SJSA1 (cell line): ENCODE measurements around the gene INPP5A. TPM values are rescaled to one million over a fixed set of nuclear protein-coding genes. Genes with fewer than 3 reads are reported as not detected.
A peak's percentile ranks its signal among the peaks of the same experiment; 100 is the strongest.

Source experiments
- DNase-seq, 2 experiments: peaks; one replicate each; pipeline ENCODE4 v3.0.0-alpha.2; 2015 to 2020; ENCODE audit warnings: low spot score in 2 of 2, low read depth in 1 of 2
- H3K27ac ChIP-seq: fragments of 250-450 bp; sonication (Bioruptor Pico); 2 replicates; pipeline ENCODE4 v1.5.1; 2020; ENCODE audit warnings: mild to moderate bottlenecking, moderate library complexity
- H3K27me3 ChIP-seq: fragments of 250-450 bp; sonication (Bioruptor Pico); replicated peaks from 2 replicates; pipeline ENCODE4 v1.5.1; 2020; ENCODE audit warnings: mild to moderate bottlenecking, moderate library complexity
- H3K36me3 ChIP-seq: fragments of 250-450 bp; sonication (Bioruptor Pico); 2 replicates; pipeline ENCODE4 v1.5.1; 2020; ENCODE audit warnings: mild to moderate bottlenecking
- H3K4me1 ChIP-seq: fragments of 250-450 bp; sonication (Bioruptor Pico); replicated peaks from 2 replicates; pipeline ENCODE4 v1.6.1; 2021; ENCODE audit warnings: mild to moderate bottlenecking
- H3K4me3 ChIP-seq: fragments of 250-450 bp; sonication (Bioruptor Pico); 2 replicates; pipeline ENCODE4 v1.5.1; 2020; ENCODE audit warnings: mild to moderate bottlenecking
- H3K9me3 ChIP-seq: fragments of 250-450 bp; sonication (Bioruptor Pico); replicated peaks from 2 replicates; pipeline ENCODE4 v1.5.1; 2020; ENCODE audit warnings: mild to moderate bottlenecking
- total RNA-seq: library from RNA; depleted of rRNA; stranded (reverse); fragments of >200 nt; shearing (Covaris generic); gene quantifications from 2 replicates; pipeline ENCODE4 v1.2.3, GENCODE V29; 2014

Gene INPP5A
- total RNA-seq, 1 experiment from 2014 or later: 56.8 TPM

DNA sequence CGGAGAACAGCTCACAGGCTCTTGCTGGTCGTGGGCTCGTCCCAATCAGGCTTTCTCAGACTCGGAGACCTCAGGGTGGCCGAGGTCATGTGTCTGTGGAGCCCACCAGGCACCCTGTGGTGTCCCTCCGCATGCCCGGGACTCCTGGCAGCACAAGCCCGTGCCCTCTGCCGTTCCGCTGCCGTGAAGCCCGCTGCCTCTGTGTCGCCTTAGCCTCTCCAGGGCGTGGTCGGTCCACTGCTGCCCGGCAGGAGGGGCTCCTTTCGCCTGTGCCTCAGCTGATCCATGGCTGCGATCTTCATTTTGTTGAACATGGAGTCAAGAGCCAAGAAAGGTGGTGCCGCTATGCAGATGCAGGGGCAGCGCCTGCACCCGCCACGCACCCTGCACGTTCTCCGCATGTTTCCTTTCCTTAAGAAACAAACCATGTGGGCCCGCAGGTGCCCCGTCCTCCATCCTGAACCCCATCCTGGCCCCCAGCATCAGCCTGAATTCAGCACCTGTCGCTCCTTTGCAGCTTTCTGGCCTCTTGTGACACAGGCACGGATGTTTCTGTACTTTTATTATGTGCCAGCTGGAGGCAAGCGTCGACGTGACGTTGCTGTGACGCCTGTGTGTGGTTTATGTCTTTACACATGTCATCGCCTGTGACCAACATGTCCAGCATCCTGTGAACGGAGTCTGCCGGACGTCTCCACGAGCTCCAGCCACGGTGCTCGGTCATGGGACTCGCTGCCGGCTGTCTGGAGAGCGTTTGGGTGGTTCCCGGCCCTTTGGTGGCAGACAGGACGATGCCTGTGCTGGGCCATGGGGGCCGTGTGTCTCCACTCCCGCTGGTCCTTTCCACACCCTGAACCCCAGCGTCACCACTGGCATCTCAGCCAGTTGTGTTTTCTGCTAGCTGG, 178.4 kb downstream of the INPP5A start:
- no peak for DNase-seq
- H3K9me3 ChIP-seq: no peaks in the 10 kb centered on the region
- H3K4me3 ChIP-seq: no peak overlapping the region
- no peaks in the 10 kb centered on the region for H3K27me3 ChIP-seq
- H3K36me3 ChIP-seq: peaks cover 48% of the 10 kb centered on the region
- H3K27ac ChIP-seq: peak overlapping the region; percentile 80; the same call in 1 of the 2 replicates
- peaks cover 49% of the 10 kb centered on the region for H3K4me1 ChIP-seq

DNA sequence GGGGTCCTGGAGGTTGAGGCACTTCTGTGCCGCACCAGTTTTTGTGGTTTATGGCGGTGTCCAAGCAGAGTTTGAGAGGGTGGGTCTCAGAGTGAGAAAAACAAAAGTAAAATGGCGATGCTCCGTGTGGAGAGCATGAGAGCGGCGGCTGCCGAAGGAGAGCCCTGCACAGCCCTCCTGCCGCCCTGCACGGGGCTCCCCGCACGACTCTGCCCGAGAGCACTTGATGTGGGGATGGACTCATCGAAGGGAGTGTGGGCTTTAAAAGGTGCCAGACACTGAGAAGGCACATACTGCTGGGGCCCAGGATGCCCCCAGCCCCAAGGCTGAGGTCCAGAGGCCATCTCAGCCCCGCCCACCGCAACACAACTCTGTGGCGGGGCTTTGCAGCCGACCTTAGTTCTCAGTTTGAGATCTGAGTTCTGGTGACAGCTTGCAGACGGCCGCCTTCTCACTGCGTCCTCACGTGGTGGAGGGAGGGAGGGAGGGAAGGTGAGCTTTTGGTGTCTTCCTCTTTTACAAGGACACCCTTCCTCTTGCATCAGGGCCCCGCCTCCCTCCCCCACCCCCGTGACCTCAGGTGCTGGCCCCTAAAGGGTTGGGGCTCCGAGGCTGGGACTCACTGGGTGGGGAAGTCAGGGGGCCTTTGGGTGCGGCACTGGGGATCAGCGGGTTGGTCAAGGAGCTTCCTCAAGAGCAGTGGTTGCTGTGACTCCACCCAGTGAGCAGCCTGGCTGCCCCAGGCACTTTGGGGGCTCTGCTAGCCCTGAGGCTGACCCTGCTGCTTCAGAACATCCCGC, 179.3 kb downstream of the INPP5A start:
- peaks cover 45% of the 10 kb centered on the region for H3K4me1 ChIP-seq
- H3K27ac ChIP-seq: no peak overlapping the region
- no peaks in the 10 kb centered on the region for H3K9me3 ChIP-seq
- no peaks in the 10 kb centered on the region for H3K27me3 ChIP-seq
- H3K4me3 ChIP-seq: no peak overlapping the region
- peaks cover 39% of the 10 kb centered on the region for H3K36me3 ChIP-seq
- DNase-seq: no peak

DNA sequence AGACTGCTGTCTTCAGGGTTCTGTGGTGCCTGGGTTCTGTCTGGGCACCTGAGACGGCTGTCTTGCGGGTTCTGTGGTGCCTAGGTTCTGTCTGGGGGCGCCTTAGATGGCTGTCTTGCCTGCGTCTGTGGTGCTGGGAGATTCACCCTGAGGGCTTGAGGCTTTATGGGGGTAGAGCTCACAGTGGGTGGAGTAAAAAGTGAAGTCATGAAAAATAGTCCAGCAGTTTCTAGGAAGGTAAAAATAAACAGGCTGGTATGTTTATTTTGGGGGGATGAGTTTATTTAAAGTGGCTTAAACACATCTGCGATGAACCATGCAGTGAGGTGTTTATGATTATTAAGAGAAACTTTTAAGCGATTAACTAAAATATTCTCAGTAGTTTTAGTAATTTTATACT, 184.1 kb downstream of the INPP5A start:
- Histone ChIP-seq H3K4me3 (no peak overlapping the region), H3K27me3 (no peaks in the 10 kb centered on the region), H3K4me1 (peaks cover 38% of the 10 kb centered on the region), H3K9me3 (no peaks in the 10 kb centered on the region), H3K36me3 (peaks cover 30% of the 10 kb centered on the region), H3K27ac (peak overlapping the region; percentile 27)
- DNase-seq: peak; percentile 75 to 77

DNA sequence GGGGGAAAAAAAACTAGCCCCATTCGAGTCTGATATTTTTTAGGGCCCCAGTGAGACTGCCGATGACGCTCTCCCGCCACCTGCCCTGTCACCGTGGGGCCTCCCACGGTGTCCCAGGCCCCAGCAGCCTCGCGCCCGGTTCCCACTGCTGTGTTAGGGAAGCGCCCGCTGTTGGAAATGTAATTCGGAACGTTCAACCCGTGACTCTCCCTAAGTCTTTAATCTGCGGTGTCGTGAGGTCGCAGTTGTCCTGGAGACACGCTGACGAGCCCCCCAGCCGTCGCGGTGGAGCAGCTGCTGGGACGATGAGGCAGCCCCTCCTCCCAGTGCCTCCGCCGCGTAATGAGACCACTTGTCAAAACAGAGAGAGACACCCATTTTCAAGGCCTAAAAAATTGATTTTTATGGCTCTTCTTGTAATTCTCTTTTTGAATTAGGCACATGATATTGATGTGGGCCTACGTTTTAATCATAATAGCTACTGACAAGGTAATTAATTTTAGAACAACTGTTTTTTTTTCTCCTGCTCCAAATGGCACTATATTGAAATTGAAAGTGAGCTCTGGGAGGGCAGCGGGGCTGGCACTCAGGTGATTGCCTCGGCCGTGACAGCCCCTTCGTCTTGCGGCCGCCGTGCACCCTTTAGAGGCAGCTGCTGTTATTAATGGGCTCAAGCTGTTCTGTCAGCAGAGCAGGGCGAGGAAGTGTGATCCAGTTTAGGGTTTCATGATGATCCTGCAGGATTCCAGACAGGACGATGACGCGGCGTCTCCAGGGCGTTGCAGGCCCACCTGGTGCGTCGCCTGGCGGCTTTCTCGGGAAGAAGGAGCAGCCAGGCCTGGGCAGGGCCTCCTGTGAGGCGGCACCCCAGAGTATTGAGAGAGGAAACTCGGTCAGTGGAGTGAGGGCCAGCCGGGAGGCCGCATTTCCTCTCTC, 185.1 kb downstream of the INPP5A start:
- no peaks in the 10 kb centered on the region for H3K27me3 ChIP-seq
- peak overlapping the region; percentile 27 for H3K27ac ChIP-seq
- H3K4me3 ChIP-seq: no peak overlapping the region
- H3K36me3 ChIP-seq: peaks cover 38% of the 10 kb centered on the region
- no peak for DNase-seq
- no peaks in the 10 kb centered on the region for H3K9me3 ChIP-seq
- H3K4me1 ChIP-seq: peaks cover 38% of the 10 kb centered on the region

DNA sequence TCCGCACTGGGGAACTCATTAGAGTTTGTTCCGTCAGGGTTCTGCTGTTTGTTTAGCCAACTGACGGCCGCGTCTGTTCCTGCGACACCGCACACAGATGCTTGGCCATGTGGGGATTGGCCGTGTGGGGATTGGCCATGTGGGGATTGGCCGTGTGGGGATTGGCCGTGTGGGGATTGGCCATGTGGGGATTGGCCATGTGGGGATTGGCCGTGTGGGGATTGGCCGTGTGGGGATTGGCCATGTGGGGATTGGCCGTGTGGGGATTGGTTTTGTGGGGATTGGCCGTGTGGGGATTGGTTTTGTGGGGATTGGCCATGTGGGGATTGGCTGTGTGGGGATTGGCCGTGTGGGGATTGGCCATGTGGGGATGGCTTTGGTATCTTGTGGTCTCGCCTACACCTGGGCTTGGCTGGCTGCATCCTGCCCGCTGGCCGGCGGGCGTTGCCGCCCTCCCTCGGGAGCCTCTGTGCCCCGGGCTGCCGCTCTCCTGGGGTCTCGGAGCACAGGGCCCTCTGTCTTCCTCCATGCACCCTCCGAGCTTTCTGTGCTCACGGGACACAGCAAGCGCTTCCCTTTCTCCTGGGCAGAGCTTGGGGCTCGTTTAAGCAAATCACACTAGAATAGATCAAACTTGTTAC, 185.9 kb downstream of the INPP5A start:
- Histone ChIP-seq H3K36me3 (peaks cover 46% of the 10 kb centered on the region), H3K4me1 (peaks cover 38% of the 10 kb centered on the region), H3K27ac (no peak overlapping the region)

DNA sequence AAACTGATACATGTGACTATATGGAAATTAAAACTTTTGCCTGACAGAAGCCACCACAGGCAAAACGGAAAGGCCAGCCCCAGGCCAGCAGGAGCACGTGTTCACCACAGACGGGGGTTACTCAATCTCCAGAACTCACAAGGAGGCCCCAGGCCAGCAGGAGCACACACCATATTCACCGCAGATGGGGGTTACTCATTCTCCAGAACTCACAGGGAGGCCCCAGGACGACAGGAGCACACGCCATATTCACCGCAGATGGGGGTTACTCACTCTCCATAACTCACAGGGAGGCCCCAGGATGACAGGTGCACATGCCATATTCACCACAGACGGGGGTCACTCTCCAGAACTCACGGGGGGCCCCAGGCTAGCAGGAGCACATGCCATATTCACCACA, 186.9 kb downstream of the INPP5A start:
- peak; percentile 93 to 95 for DNase-seq
- Histone ChIP-seq H3K27me3 (no peaks in the 10 kb centered on the region), H3K4me1 (peaks cover 38% of the 10 kb centered on the region)

More for the DNA sequence above, 185.9 kb downstream of the INPP5A start:
- no peaks in the 10 kb centered on the region for H3K27me3 ChIP-seq
- no peak for DNase-seq
- H3K9me3 ChIP-seq: no peaks in the 10 kb centered on the region
- H3K4me3 ChIP-seq: no peak overlapping the region

DNA sequence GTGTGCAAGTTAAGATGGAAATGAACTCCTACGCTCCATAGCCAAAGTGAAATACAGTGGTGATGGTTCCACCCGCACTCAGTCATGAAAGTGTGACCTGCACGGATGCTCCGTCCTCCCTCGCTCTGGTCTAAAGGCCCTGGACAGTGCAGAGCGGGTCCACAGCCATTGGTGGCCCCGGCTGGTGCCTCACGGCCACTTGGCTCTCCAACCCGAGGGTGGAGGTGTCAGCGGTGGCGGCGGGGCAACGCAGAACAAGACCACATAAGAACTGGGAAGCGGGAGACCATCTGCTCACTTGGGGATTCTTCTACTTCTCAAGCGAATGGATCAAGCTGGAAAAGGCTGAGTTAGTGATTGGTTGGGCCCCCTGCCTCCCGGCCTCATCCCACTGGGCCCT, 187.6 kb downstream of the INPP5A start:
- DNase-seq: no peak
- peaks cover 56% of the 10 kb centered on the region for H3K36me3 ChIP-seq
- peaks cover 38% of the 10 kb centered on the region for H3K4me1 ChIP-seq
- no peak overlapping the region for H3K27ac ChIP-seq
- no peaks in the 10 kb centered on the region for H3K27me3 ChIP-seq
- no peak overlapping the region for H3K4me3 ChIP-seq
- H3K9me3 ChIP-seq: no peaks in the 10 kb centered on the region

More for the DNA sequence above, 186.9 kb downstream of the INPP5A start:
- Histone ChIP-seq H3K27ac (0 out of 2 replicates have a peak overlapping the region, but pooled peaks have one; percentile 7), H3K4me3 (no peak overlapping the region), H3K9me3 (no peaks in the 10 kb centered on the region), H3K36me3 (peaks cover 52% of the 10 kb centered on the region)

DNA sequence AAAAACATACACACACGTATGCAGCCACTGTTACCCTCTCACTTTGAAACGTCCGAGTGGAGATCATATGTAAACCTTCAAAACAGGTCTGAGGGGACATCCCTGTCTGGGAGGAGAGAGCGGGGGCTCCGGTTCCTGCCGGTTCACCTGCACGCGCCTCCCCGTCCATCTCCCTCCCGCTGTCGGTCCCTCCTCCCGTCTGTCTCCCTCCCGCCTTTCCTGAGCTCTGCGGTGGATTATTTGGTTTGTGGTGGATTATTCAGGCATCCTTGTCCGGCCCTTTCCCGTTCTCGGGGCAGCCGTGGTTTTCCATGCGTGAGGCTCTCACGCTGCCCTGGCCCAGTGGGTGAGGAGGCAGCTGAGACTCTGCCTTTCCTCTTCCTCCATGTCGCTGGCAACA, 188.6 kb downstream of the INPP5A start:
- H3K4me1 ChIP-seq: peaks cover 38% of the 10 kb centered on the region
- H3K36me3 ChIP-seq: peaks cover 64% of the 10 kb centered on the region
- H3K9me3 ChIP-seq: no peaks in the 10 kb centered on the region
- DNase-seq: no peak
- H3K27me3 ChIP-seq: no peaks in the 10 kb centered on the region
- H3K4me3 ChIP-seq: no peak overlapping the region
- H3K27ac ChIP-seq: no peak overlapping the region

DNA sequence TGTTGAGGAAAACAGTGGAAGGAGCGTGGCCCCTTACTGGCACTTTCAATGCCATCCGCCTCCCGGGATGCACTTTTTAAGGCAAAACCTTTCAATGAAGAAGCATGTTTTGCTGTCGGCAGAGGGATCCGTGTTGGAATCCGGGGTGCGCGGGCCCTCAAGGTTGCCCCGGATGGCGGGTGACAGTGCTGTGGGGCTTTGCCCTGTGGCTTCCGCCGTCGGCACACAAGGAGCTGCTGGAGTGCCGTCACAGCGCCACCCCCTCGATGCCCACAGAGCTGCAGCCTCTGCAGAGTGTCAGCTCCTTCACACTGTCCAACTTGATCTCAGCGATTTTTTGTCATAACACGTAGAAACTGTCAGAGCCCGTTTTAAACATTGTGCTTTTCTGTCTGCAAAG, 189.4 kb downstream of the INPP5A start:
- DNase-seq: no peak
- H3K36me3 ChIP-seq: peaks cover 64% of the 10 kb centered on the region
- no peaks in the 10 kb centered on the region for H3K9me3 ChIP-seq
- no peak overlapping the region for H3K27ac ChIP-seq
- H3K4me3 ChIP-seq: no peak overlapping the region
- H3K4me1 ChIP-seq: peaks cover 33% of the 10 kb centered on the region
- H3K27me3 ChIP-seq: no peaks in the 10 kb centered on the region

DNA sequence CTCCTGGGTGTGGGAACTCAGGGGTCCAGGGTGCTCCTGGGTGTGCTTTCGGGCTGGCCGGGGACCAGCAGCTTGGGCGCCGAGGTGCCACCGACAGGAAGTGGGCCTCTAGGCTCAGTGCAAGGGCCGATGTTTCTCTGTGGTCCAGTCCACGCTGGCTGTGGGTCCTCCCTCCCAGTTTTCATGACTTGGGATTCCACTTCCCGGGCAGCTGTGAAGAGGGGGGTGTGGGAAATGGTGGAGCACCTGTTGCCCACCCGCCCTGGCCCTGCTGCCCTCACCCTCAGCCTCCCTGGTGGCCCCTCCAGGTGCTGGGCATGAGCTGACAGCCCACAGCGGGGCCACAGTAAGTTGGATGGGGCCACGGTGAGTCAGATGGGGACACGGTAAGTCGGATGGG, 189.8 kb downstream of the INPP5A start:
- DNase-seq: no peak
- no peaks in the 10 kb centered on the region for H3K9me3 ChIP-seq
- no peak overlapping the region for H3K27ac ChIP-seq
- H3K36me3 ChIP-seq: peaks cover 63% of the 10 kb centered on the region
- no peak overlapping the region for H3K4me3 ChIP-seq
- H3K4me1 ChIP-seq: peaks cover 29% of the 10 kb centered on the region
- H3K27me3 ChIP-seq: no peaks in the 10 kb centered on the region

DNA sequence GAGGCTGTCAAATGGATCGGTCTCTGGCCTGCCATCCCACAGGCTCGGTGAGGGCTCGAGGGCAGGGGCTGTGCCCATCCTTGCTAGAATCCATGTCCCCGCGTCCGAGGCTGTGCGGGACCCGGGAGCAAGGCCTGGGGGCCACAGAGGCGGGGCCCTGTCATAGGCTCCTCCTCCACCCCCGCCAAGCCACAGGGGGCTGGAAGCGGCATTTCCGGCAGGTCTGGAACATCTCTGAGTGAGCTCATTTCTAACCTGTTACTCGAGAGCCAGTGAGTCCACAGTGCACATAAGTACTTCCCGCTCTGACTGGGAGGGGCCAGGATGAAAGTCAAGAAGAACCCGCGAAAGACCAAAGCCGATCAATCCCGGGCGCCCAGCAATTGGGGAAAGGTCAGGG, 190.7 kb downstream of the INPP5A start:
- no peaks in the 10 kb centered on the region for H3K27me3 ChIP-seq
- no peaks in the 10 kb centered on the region for H3K9me3 ChIP-seq
- peaks cover 21% of the 10 kb centered on the region for H3K4me1 ChIP-seq
- H3K4me3 ChIP-seq: no peak overlapping the region
- DNase-seq: no peak
- no peak overlapping the region for H3K27ac ChIP-seq
- H3K36me3 ChIP-seq: peaks cover 64% of the 10 kb centered on the region

DNA sequence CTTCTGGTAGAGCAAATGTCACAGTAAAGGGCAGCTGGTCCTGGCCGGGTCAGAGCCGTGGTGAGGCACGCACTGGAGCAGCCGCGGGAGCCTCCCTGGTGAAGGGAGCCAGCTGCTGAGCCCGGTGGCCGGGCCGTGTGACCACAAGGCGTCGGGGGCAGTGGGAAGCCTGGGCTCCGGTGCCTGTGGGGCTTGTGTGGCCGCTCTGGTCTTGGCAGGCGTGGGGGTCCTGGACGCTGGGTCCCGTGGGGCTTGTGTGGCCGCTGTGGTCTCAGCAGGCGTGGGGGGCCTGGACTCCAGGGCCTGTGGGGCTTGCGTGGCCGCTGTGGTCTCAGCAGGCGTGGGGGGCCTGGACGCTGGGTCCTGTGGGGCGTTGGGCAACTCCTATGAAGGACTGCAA, 191.2 kb downstream of the INPP5A start:
- Histone ChIP-seq H3K36me3 (peaks cover 67% of the 10 kb centered on the region), H3K27ac (no peak overlapping the region), H3K4me3 (no peak overlapping the region), H3K4me1 (peaks cover 19% of the 10 kb centered on the region), H3K27me3 (no peaks in the 10 kb centered on the region), H3K9me3 (no peaks in the 10 kb centered on the region)
- DNase-seq: no peak
